ENCODE results near the gene NKD2. TPM values are rescaled to one million over a fixed set of nuclear protein-coding genes. Genes with fewer than 3 reads are reported as not detected.

Gene NKD2
- total RNA-seq, 1 donor from 2014 or later, result not detected

GRCh38 chr5:1062761-1063568, 54.4 kb downstream of the NKD2 start:
- no peak overlapping the region for H3K4me3 Mint-ChIP-seq (ENCODE audit: unreplicated experiment)
- no peaks in the 10 kb centered on the region for H3K36me3 Mint-ChIP-seq (ENCODE audit: unreplicated experiment)
- no peak overlapping the region for H3K27ac Mint-ChIP-seq (ENCODE audit: unreplicated experiment)
- no peak for DNase-seq (ENCODE audit: extremely low spot score, unreplicated experiment)
- TF ChIP-seq, protein P1, sequence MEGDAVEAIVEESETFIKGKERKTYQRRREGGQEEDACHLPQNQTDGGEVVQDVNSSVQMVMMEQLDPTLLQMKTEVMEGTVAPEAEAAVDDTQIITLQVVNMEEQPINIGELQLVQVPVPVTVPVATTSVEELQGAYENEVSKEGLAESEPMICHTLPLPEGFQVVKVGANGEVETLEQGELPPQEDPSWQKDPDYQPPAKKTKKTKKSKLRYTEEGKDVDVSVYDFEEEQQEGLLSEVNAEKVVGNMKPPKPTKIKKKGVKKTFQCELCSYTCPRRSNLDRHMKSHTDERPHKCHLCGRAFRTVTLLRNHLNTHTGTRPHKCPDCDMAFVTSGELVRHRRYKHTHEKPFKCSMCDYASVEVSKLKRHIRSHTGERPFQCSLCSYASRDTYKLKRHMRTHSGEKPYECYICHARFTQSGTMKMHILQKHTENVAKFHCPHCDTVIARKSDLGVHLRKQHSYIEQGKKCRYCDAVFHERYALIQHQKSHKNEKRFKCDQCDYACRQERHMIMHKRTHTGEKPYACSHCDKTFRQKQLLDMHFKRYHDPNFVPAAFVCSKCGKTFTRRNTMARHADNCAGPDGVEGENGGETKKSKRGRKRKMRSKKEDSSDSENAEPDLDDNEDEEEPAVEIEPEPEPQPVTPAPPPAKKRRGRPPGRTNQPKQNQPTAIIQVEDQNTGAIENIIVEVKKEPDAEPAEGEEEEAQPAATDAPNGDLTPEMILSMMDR (IDR thresholded peaks at IDR 0.05), result no peak
- no peaks in the 10 kb centered on the region for H3K27me3 Mint-ChIP-seq (ENCODE audit: unreplicated experiment)
- H3K4me1 Mint-ChIP-seq (ENCODE audit: unreplicated experiment), result no peaks in the 10 kb centered on the region
- no peaks in the 10 kb centered on the region for H3K9me3 Mint-ChIP-seq (ENCODE audit: unreplicated experiment)

GRCh38 chr5:1063661-1064382, 55.2 kb downstream of the NKD2 start:
- TF ChIP-seq, protein P1 (IDR thresholded peaks at IDR 0.05), result no peak
- Mint-ChIP-seq H3K9me3 (ENCODE audit: unreplicated experiment) (no peaks in the 10 kb centered on the region), H3K36me3 (ENCODE audit: unreplicated experiment) (no peaks in the 10 kb centered on the region), H3K4me1 (ENCODE audit: unreplicated experiment) (no peaks in the 10 kb centered on the region), H3K4me3 (ENCODE audit: unreplicated experiment) (no peak overlapping the region), H3K27me3 (ENCODE audit: unreplicated experiment) (no peaks in the 10 kb centered on the region), H3K27ac (ENCODE audit: unreplicated experiment) (no peak overlapping the region)
- no peak for DNase-seq (ENCODE audit: extremely low spot score, unreplicated experiment)

- H3K4me3 Mint-ChIP-seq (ENCODE audit: unreplicated experiment), result no peak overlapping the region
- no peaks in the 10 kb centered on the region for H3K4me1 Mint-ChIP-seq (ENCODE audit: unreplicated experiment)
- no peak for DNase-seq (ENCODE audit: extremely low spot score, unreplicated experiment)
- TF ChIP-seq, protein P1 (IDR thresholded peaks at IDR 0.05), result no peak
- H3K36me3 Mint-ChIP-seq (ENCODE audit: unreplicated experiment), result no peaks in the 10 kb centered on the region
- no peaks in the 10 kb centered on the region for H3K9me3 Mint-ChIP-seq (ENCODE audit: unreplicated experiment)
- H3K27me3 Mint-ChIP-seq (ENCODE audit: unreplicated experiment), result no peaks in the 10 kb centered on the region
- H3K27ac Mint-ChIP-seq (ENCODE audit: unreplicated experiment), result no peak overlapping the region
Observed at GRCh38 chr5:1064383-1065142, 56.0 kb downstream of the NKD2 start.

DNA sequence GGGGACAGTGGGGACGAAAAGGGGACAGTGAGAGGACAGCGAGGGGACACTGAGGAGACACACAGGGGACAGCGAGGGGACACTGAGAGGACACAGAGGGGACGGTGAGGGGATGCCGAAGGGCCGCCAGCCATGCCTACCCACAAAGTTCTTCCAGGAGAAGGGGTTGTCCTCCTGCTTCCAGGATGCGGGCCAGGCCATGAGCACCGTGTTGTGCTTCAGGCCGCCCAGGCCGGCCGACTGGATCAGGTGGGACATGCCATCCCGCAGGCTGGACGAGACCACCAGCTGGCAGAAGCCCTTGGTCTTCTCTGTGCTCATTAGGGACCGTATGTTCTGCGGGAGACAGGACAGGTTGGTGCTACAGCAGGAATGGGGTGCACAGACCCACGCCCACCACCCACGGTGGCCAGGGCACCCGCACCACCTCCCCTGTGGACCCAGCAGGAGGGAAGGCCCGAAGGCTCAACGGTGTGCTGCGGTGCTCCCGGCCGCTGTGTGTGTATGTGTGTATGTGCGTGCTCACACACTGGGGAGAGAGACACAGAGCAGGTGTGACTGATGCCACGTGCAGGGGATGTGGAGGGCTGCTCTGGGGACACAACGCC, 56.6 kb downstream of the NKD2 start:
- H3K9me3 Mint-ChIP-seq (ENCODE audit: unreplicated experiment), result no peaks in the 10 kb centered on the region
- TF ChIP-seq, protein P1 (IDR thresholded peaks at IDR 0.05), result no peak
- DNase-seq (ENCODE audit: extremely low spot score, unreplicated experiment), result no peak
- H3K4me1 Mint-ChIP-seq (ENCODE audit: unreplicated experiment), result no peaks in the 10 kb centered on the region
- no peak overlapping the region for H3K4me3 Mint-ChIP-seq (ENCODE audit: unreplicated experiment)
- no peak overlapping the region for H3K27ac Mint-ChIP-seq (ENCODE audit: unreplicated experiment)
- H3K27me3 Mint-ChIP-seq (ENCODE audit: unreplicated experiment), result no peaks in the 10 kb centered on the region
- no peaks in the 10 kb centered on the region for H3K36me3 Mint-ChIP-seq (ENCODE audit: unreplicated experiment)

Measured in osteocyte (in vitro differentiated cells).